ENCODE measurements around the gene IGDCC3.
"Not testable (repeated sequence)": the region's sequence is repeated elsewhere in the genome, so short reads cannot be mapped to it uniquely, and the experiment has no call there.

The IGDCC3 gene

DNA sequence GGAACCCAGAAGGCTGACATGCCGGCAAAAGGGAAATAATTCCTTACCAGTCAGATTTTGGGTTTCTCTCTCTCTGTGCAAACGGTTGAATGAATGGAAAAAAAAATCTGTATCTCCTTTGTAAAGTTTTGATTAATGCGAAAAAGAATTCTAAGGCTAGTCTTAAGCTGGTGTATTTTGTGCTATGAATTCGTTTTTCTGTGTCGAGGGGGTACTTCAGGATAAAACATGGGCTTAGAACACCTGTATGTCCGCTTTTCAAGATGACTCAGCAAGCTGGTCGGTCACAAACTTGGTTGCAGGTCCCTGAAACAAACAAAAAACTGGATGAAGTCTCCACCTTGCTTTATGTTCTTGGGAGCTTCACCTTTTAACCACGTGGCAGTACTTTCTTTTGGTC is 28.5 kb downstream of the IGDCC3 start:
- no peak overlapping the region for H3K4me3 ChIP-seq (ENCODE audit: low read depth, low read length)
- TF ChIP-seq, protein P1, sequence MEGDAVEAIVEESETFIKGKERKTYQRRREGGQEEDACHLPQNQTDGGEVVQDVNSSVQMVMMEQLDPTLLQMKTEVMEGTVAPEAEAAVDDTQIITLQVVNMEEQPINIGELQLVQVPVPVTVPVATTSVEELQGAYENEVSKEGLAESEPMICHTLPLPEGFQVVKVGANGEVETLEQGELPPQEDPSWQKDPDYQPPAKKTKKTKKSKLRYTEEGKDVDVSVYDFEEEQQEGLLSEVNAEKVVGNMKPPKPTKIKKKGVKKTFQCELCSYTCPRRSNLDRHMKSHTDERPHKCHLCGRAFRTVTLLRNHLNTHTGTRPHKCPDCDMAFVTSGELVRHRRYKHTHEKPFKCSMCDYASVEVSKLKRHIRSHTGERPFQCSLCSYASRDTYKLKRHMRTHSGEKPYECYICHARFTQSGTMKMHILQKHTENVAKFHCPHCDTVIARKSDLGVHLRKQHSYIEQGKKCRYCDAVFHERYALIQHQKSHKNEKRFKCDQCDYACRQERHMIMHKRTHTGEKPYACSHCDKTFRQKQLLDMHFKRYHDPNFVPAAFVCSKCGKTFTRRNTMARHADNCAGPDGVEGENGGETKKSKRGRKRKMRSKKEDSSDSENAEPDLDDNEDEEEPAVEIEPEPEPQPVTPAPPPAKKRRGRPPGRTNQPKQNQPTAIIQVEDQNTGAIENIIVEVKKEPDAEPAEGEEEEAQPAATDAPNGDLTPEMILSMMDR (IDR thresholded peaks at IDR 0.05; ENCODE audit: low read depth, low read length) = no peak
- TF ChIP-seq MYC (IDR thresholded peaks at IDR 0.05; ENCODE audit: low read depth, low read length) (no peak), POLR2A (IDR thresholded peaks at IDR 0.05; ENCODE audit: extremely low read depth, insufficient read length) (no peak)
- TF ChIP-seq, protein P2, sequence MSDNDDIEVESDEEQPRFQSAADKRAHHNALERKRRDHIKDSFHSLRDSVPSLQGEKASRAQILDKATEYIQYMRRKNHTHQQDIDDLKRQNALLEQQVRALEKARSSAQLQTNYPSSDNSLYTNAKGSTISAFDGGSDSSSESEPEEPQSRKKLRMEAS (IDR thresholded peaks at IDR 0.05; ENCODE audit: low read depth, low read length) = no peak
- DNase-seq (ENCODE audit: low read depth) = no peak

DNA sequence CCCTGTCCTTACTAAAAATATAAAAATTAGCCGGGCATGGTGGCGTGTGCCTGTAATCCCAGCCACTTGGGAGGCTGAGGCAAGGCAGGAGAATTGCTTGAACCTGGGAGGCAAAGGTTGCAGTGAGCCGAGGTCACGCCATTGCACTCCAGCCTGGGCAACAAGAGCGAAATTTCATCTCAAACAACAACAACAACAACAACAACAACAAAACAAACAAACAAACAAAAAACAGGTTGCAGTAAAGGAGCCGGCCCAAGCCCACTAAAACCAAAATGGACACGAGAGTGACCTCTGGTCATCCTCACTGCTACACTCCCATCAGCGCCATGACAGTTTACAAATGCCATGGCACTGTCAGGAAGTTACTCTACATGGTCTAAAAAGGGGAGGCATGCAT is 30.0 kb downstream of the IGDCC3 start:
- not testable (repeated sequence) for H3K4me3 ChIP-seq (ENCODE audit: low read depth, low read length); DNase-seq (ENCODE audit: low read depth)

DNA sequence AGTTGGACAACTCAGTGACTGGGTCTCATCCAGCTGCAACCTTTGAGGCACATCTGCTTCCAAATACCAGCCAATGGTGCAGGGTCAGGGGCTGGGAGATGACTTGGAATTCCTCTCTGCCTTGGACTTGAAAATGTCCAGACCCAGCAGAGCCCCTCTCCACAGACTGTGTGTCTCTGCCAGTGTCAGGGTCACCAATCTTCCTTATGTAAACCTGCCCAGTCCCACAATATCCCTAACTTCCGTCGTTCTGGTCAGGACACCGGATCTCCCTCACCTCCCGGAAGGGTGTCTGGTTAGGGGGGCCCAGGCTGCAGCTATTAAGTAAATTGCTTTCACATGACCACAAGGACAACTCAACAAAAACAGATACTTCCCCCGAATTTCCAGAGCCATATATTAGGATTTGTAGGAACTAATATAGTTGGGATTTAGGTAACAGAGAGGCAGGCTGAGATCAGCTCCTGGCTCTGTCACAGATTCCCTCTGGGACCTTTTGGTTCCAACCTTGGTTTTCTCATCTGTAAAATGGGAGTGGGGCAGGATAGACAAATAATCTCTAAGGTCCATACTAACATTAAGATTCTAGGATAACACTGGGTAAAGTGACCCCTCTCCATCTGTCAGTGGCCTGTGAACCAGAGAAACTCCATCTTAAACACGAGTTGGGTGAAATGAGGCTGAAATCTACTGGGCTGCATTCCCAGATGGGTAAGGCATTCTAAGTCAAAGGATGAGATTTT is 30.8 kb downstream of the IGDCC3 start:
- TF ChIP-seq, protein P1 (IDR thresholded peaks at IDR 0.05; ENCODE audit: low read depth, low read length) = no peak
- TF ChIP-seq MYC (IDR thresholded peaks at IDR 0.05; ENCODE audit: low read depth, low read length) (no peak), POLR2A (IDR thresholded peaks at IDR 0.05; ENCODE audit: extremely low read depth, insufficient read length) (no peak)
- TF ChIP-seq, protein P2 (IDR thresholded peaks at IDR 0.05; ENCODE audit: low read depth, low read length) = no peak
- no peak overlapping the region for H3K4me3 ChIP-seq (ENCODE audit: low read depth, low read length)
- DNase-seq (ENCODE audit: low read depth) = no peak

DNA sequence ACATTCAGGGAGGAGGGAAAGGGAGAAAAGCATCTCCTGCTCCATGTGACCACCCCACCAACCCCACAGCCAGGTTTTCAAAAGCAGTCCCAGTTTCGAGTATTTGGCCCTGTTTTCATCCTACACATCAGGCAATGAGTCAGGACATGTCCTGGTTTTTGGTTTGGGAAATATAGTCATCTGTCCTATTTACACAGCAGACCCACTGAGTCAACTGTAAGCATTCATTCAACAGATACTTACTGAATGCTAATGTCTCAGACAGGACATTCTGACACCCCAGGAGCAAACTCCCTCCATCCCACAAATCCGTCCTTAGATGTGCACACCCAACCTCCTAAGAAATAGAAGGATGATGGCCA is 32.9 kb downstream of the IGDCC3 start:
- TF ChIP-seq, protein P1 (IDR thresholded peaks at IDR 0.05; ENCODE audit: low read depth, low read length) = no peak
- TF ChIP-seq MYC (IDR thresholded peaks at IDR 0.05; ENCODE audit: low read depth, low read length) (no peak), POLR2A (IDR thresholded peaks at IDR 0.05; ENCODE audit: extremely low read depth, insufficient read length) (no peak)
- TF ChIP-seq, protein P2 (IDR thresholded peaks at IDR 0.05; ENCODE audit: low read depth, low read length) = no peak
- H3K4me3 ChIP-seq (ENCODE audit: low read depth, low read length) = no peak overlapping the region
- no peak for DNase-seq (ENCODE audit: low read depth)

DNA sequence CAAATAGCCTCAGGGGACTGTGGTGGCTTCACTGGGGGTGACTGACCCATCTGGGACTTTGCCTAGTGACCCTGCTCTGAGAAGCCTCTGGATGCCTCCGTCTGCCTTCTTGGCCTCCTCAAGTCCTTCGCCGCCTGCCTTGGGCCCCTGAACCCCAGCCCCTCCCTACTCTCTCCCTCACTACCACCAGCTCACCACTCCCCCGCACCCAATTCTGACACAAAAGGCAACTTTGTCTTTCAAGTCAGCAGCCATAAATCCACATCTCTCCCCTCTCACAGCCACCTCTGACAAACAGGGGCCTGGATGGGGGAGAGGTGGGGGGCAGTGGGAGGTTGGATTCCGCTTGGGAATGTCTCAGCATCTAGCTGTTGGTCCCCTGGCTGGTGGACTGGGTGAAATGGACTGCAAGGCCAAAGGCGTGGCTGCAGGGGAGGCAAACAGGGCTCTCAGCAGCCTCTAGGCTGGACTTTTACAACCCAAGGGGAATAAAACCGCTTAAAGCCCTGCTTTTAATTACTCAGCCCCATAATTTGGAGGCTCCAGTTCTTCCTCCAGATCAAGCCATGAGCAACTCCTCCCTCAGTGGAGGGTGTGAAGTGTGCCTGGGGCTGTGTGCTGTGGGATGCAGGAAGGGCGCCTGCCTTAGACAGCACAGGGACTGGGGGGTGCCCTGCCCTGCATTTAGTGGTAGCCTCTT is 33.4 kb downstream of the IGDCC3 start:
- H3K4me3 ChIP-seq (ENCODE audit: low read depth, low read length) = no peak overlapping the region
- TF ChIP-seq, protein P1 (IDR thresholded peaks at IDR 0.05; ENCODE audit: low read depth, low read length) = no peak
- TF ChIP-seq, protein P2 (IDR thresholded peaks at IDR 0.05; ENCODE audit: low read depth, low read length) = no peak
- TF ChIP-seq MYC (IDR thresholded peaks at IDR 0.05; ENCODE audit: low read depth, low read length) (no peak), POLR2A (IDR thresholded peaks at IDR 0.05; ENCODE audit: extremely low read depth, insufficient read length) (no peak)
- no peak for DNase-seq (ENCODE audit: low read depth)

DNA sequence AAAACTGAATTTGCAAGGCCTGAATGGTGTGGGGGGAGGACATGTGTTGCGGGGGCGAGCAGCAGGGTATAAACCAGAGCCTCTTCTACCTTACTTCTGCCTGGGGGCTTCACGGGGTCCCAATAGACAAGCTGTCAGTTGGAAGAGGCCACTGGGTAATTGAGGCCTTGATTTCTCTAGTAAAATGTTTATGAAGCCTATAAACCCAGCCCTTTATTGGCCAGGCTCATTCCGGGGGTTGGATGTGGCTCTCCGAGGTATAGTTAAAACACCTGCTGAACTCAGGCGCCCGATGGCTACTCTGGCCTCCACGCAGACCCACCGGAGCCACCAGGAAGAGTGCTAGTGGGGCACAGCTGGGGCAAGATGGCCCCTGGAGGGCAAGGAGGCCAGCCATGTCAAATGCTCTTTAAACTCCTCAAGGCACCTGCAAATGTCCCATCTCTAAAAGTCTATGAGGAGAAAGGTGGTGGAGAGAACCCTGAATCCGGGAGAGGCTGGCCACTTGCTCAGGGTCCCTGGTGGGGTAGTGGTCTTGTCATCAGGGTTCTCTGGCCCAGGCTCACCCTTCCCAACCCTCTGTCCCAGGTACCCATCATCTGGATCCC is 34.3 kb downstream of the IGDCC3 start:
- DNase-seq (ENCODE audit: low read depth) = no peak
- TF ChIP-seq MYC (IDR thresholded peaks at IDR 0.05; ENCODE audit: low read depth, low read length) = no peak
- TF ChIP-seq POLR2A (IDR thresholded peaks at IDR 0.05; ENCODE audit: extremely low read depth, insufficient read length) = no peak
- TF ChIP-seq, protein P1 (IDR thresholded peaks at IDR 0.05; ENCODE audit: low read depth, low read length) = no peak
- TF ChIP-seq, protein P2 (IDR thresholded peaks at IDR 0.05; ENCODE audit: low read depth, low read length) = no peak
- H3K4me3 ChIP-seq (ENCODE audit: low read depth, low read length) = no peak overlapping the region

Data from NB4 (cell line).